Stimulated activated CD4-positive, alpha-beta T cell treated with anti-CD3 and anti-CD28 coated beads, Interleukin-4, amount 100 ng/mL, for 24 hours (primary cell): ENCODE results near the gene TRIB2.

Experiments used
- DNase-seq: peaks from one replicate; pipeline ENCODE4 v3.0.0-alpha.2; 2020

TRIB2 gene

DNA sequence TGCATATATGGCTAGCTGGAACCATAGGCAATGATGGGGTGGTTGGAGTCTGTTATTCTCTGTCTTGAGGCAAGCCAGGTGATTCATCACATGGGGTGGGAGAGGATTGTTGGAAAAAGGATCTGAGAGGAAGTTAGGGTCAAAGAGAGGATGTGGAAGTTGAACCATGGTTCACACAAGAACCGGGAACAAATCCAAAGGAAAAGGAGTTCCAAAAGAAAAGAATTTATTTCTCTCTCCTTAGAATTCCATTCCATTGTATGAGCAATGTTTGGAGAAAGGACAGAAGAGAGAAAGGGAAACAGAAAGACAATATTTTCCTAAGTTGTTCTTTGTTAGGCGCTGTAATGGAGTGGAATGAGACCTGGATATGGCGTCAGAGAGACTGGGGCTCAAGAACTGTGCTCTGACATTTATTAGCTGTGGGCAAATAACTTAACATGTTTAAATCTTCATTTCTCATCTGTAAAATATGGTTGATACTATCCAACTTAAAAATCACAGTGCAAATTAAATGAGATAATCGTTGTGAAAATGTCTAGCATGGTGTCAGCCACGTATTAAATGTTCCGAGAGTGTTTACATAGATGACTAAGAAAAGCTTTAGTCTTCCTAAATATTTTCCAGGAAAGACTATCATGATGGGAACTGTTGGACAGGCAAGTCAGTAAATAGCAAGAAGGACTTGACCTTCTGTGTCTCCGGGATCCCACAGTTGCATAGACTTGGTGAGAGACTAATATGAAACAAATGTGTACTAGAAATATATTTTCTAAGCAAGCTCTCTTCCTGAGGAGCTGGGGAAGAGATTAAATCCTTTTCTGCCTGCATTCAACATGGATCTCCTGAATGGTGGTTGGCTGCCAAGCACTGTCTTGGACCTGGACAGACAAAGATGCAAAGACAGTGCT, 71.4 kb downstream of the TRIB2 start:
- no peak for DNase-seq

DNA sequence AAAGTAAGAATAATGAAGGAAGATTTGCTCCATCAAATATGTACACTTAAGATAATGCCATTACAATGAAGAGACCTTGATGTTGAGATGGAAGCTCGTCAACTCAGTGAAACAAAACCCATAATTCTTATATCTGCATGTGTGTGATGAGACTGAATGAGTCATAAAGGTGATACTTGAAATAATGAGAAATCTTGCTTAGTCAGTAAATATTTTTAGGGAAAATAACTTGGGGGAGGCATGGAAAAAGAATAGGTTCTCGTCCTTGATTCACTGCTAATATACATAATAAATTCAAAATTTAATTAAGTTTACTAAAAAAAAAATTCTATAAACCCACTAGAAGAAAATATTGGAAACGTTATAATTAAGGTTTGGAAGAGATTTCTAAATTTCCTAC, 75.2 kb downstream of the TRIB2 start:
- DNase-seq, result no peak
